ENCODE results near the gene ISG20L2. TPM values are rescaled to one million over a fixed set of nuclear protein-coding genes. Genes with fewer than 3 reads are reported as not detected.
"Not testable (repeated sequence)": the region's sequence is repeated elsewhere in the genome, so short reads cannot be mapped to it uniquely, and the experiment has no call there.

Gene ISG20L2
- total RNA-seq, 1 experiment from 2014 or later, result 18.4 TPM

GRCh38 chr1:156768610-156769295 is 40.2 kb upstream of the ISG20L2 start:
- Histone ChIP-seq H3K4me3 (ENCODE audit: low read length) (peak overlapping the region; percentile 92), H3K4me1 (ENCODE audit: low read length) (peaks cover 30% of the 10 kb centered on the region), H3K36me3 (ENCODE audit: insufficient read depth, low read length) (peaks cover 17% of the 10 kb centered on the region; the same call in 1 of the 2 replicates), H2AFZ (ENCODE audit: low read length) (no peak overlapping the region), H3K4me2 (ENCODE audit: low read depth, low read length, poor library complexity, severe bottlenecking) (peak overlapping the region; percentile 95), H3K9ac (ENCODE audit: low read length) (peak overlapping the region; percentile 96), H3K27ac (ENCODE audit: low read length) (peak overlapping the region; percentile 67; the same call in 1 of the 2 replicates), H3K79me2 (ENCODE audit: low read length) (peaks cover 77% of the 10 kb centered on the region), H4K20me1 (ENCODE audit: insufficient read depth, low read depth, low read length) (peaks cover 11% of the 10 kb centered on the region; the same call in 1 of the 2 replicates), H3K27me3 (ENCODE audit: low read length) (no peaks in the 10 kb centered on the region), H3K9me3 (ENCODE audit: low read length) (no peaks in the 10 kb centered on the region), H3K9me2 (replicated peaks; ENCODE audit: insufficient read depth, low read length) (no peaks in the 10 kb centered on the region)
- no peak for DNase-seq

- Histone ChIP-seq H2AFZ (ENCODE audit: low read length) (no peak overlapping the region), H3K79me2 (ENCODE audit: low read length) (peaks cover 70% of the 10 kb centered on the region)
Observed at GRCh38 chr1:156767879-156768604, 39.5 kb upstream of the ISG20L2 start.

GRCh38 chr1:156767101-156767878 is 38.7 kb upstream of the ISG20L2 start, which contains the start of gene PRCC:
TSS of gene PRCC (plus strand) at chr1:156767535. CDS start at chr1:156767772, 237 bp downstream.
- Histone ChIP-seq H3K4me3 (ENCODE audit: low read length) (peak within 1 kb of the TSS; percentile 92), H3K27me3 (ENCODE audit: low read length) (no peaks in the 10 kb centered on the region), H3K9me2 (replicated peaks; ENCODE audit: insufficient read depth, low read length) (no peaks in the 10 kb centered on the region), H3K4me2 (ENCODE audit: low read depth, low read length, poor library complexity, severe bottlenecking) (peak within 1 kb of the TSS; percentile 95), H3K27ac (ENCODE audit: low read length) (peak within 1 kb of the TSS; percentile 67), H4K20me1 (ENCODE audit: insufficient read depth, low read depth, low read length) (peaks cover 7% of the 10 kb centered on the region; the same call in 1 of the 2 replicates), H3K9ac (ENCODE audit: low read length) (peak within 1 kb of the TSS; percentile 96), H3K4me1 (ENCODE audit: low read length) (peaks cover 30% of the 10 kb centered on the region), H3K9me3 (ENCODE audit: low read length) (no peaks in the 10 kb centered on the region), H3K79me2 (ENCODE audit: low read length) (peaks cover 62% of the 10 kb centered on the region), H3K36me3 (ENCODE audit: insufficient read depth, low read length) (peaks cover 11% of the 10 kb centered on the region; the same call in 1 of the 2 replicates), H2AFZ (ENCODE audit: low read length) (peak within 1 kb of the TSS; percentile 51; the same call in 1 of the 2 replicates)
- peak; percentile 100 for DNase-seq

More at GRCh38 chr1:156767879-156768604, 39.5 kb upstream of the ISG20L2 start:
- Histone ChIP-seq H3K27ac (ENCODE audit: low read length) (peak overlapping the region; percentile 67; the same call in 1 of the 2 replicates), H3K4me3 (ENCODE audit: low read length) (peak overlapping the region; percentile 92), H3K27me3 (ENCODE audit: low read length) (no peaks in the 10 kb centered on the region), H3K4me2 (ENCODE audit: low read depth, low read length, poor library complexity, severe bottlenecking) (peak overlapping the region; percentile 95), H3K4me1 (ENCODE audit: low read length) (peaks cover 30% of the 10 kb centered on the region), H3K36me3 (ENCODE audit: insufficient read depth, low read length) (peaks cover 17% of the 10 kb centered on the region; the same call in 1 of the 2 replicates), H3K9me3 (ENCODE audit: low read length) (no peaks in the 10 kb centered on the region), H3K9ac (ENCODE audit: low read length) (peak overlapping the region; percentile 96), H4K20me1 (ENCODE audit: insufficient read depth, low read depth, low read length) (peaks cover 11% of the 10 kb centered on the region; the same call in 1 of the 2 replicates), H3K9me2 (replicated peaks; ENCODE audit: insufficient read depth, low read length) (no peaks in the 10 kb centered on the region)
- peak; percentile 62 for DNase-seq

GRCh38 chr1:156766298-156767100 is 37.9 kb upstream of the ISG20L2 start:
- Histone ChIP-seq H3K4me2 (ENCODE audit: low read depth, low read length, poor library complexity, severe bottlenecking) (peak overlapping the region; percentile 92), H3K36me3 (ENCODE audit: insufficient read depth, low read length) (peaks cover 8% of the 10 kb centered on the region; the same call in 1 of the 2 replicates), H3K9ac (ENCODE audit: low read length) (peak overlapping the region; percentile 87), H3K4me1 (ENCODE audit: low read length) (peaks cover 30% of the 10 kb centered on the region), H3K27ac (ENCODE audit: low read length) (peak overlapping the region; percentile 40; the same call in 1 of the 2 replicates), H3K79me2 (ENCODE audit: low read length) (peaks cover 55% of the 10 kb centered on the region), H3K4me3 (ENCODE audit: low read length) (peak overlapping the region; percentile 86), H3K9me2 (replicated peaks; ENCODE audit: insufficient read depth, low read length) (no peaks in the 10 kb centered on the region), H3K27me3 (ENCODE audit: low read length) (no peaks in the 10 kb centered on the region), H4K20me1 (ENCODE audit: insufficient read depth, low read depth, low read length) (peaks cover 7% of the 10 kb centered on the region; the same call in 1 of the 2 replicates), H2AFZ (ENCODE audit: low read length) (peak overlapping the region; percentile 51), H3K9me3 (ENCODE audit: low read length) (no peaks in the 10 kb centered on the region)
- no peak for DNase-seq

GRCh38 chr1:156765666-156766065 is 37.1 kb upstream of the ISG20L2 start:
- peak overlapping the region; percentile 86 for H3K4me3 ChIP-seq (ENCODE audit: low read length)
- H3K9me2 ChIP-seq (replicated peaks; ENCODE audit: insufficient read depth, low read length), result no peaks in the 10 kb centered on the region
- peaks cover 3% of the 10 kb centered on the region; the same call in 1 of the 2 replicates for H3K36me3 ChIP-seq (ENCODE audit: insufficient read depth, low read length)
- no peaks in the 10 kb centered on the region for H3K27me3 ChIP-seq (ENCODE audit: low read length)
- H3K79me2 ChIP-seq (ENCODE audit: low read length), result peaks cover 47% of the 10 kb centered on the region
- H3K9me3 ChIP-seq (ENCODE audit: low read length), result no peaks in the 10 kb centered on the region
- H4K20me1 ChIP-seq (ENCODE audit: insufficient read depth, low read depth, low read length), result peaks cover 7% of the 10 kb centered on the region; the same call in 1 of the 2 replicates
- H2AFZ ChIP-seq (ENCODE audit: low read length), result peak overlapping the region; percentile 51
- peak overlapping the region; percentile 40; the same call in 1 of the 2 replicates for H3K27ac ChIP-seq (ENCODE audit: low read length)
- DNase-seq, result no peak
- peak overlapping the region; percentile 92 for H3K4me2 ChIP-seq (ENCODE audit: low read depth, low read length, poor library complexity, severe bottlenecking)
- peaks cover 24% of the 10 kb centered on the region for H3K4me1 ChIP-seq (ENCODE audit: low read length)
- peak overlapping the region; percentile 87 for H3K9ac ChIP-seq (ENCODE audit: low read length)

- H3K4me3 ChIP-seq (ENCODE audit: low read length); H3K9ac ChIP-seq (ENCODE audit: low read length); H3K27ac ChIP-seq (ENCODE audit: low read length); H3K27me3 ChIP-seq (ENCODE audit: low read length); DNase-seq; H3K36me3 ChIP-seq (ENCODE audit: insufficient read depth, low read length); H3K9me3 ChIP-seq (ENCODE audit: low read length); H3K4me2 ChIP-seq (ENCODE audit: low read depth, low read length, poor library complexity, severe bottlenecking); H3K9me2 ChIP-seq (replicated peaks; ENCODE audit: insufficient read depth, low read length); H4K20me1 ChIP-seq (ENCODE audit: insufficient read depth, low read depth, low read length); H2AFZ ChIP-seq (ENCODE audit: low read length): not testable (repeated sequence)
- Histone ChIP-seq H3K79me2 (ENCODE audit: low read length) (peaks cover 41% of the 10 kb centered on the region), H3K4me1 (ENCODE audit: low read length) (peaks cover 21% of the 10 kb centered on the region)
Observed at GRCh38 chr1:156765136-156765535, 36.6 kb upstream of the ISG20L2 start.

GRCh38 chr1:156760796-156761104 is 32.2 kb upstream of the ISG20L2 start:
- Histone ChIP-seq H3K4me3 (ENCODE audit: low read length) (no peak overlapping the region), H3K9ac (ENCODE audit: low read length) (no peak overlapping the region), H3K9me2 (replicated peaks; ENCODE audit: insufficient read depth, low read length) (no peaks in the 10 kb centered on the region), H2AFZ (ENCODE audit: low read length) (no peak overlapping the region), H3K36me3 (ENCODE audit: insufficient read depth, low read length) (no peaks in the 10 kb centered on the region), H3K9me3 (ENCODE audit: low read length) (no peaks in the 10 kb centered on the region), H3K27me3 (ENCODE audit: low read length) (no peaks in the 10 kb centered on the region), H3K27ac (ENCODE audit: low read length) (no peak overlapping the region), H3K4me2 (ENCODE audit: low read depth, low read length, poor library complexity, severe bottlenecking) (no peak overlapping the region), H3K79me2 (ENCODE audit: low read length) (peaks cover 3% of the 10 kb centered on the region), H3K4me1 (ENCODE audit: low read length) (peaks cover 3% of the 10 kb centered on the region), H4K20me1 (ENCODE audit: insufficient read depth, low read depth, low read length) (no peaks in the 10 kb centered on the region)
- no peak for DNase-seq

Measured in Karpas-422 (cell line).